Endothelial cell of umbilical vein (primary cell): Measurements from ENCODE around the gene SMARCA2.

Experiments used
- EZH2 ChIP-seq: IDR thresholded peaks from 2 replicates; pipeline ENCODE4 v1.6.1; 2012; ENCODE audit warnings: borderline replicate concordance, low read depth, mild to moderate bottlenecking, moderate library complexity, low read length, inconsistent platforms; ENCODE audit not compliant: severe bottlenecking
- POLR2A ChIP-seq: IDR thresholded peaks from 2 replicates; pipeline ENCODE4 v1.6.1; 2012; ENCODE audit warnings: low read depth, mild to moderate bottlenecking, control low read depth, low read length

- TF ChIP-seq EZH2 (no peak), POLR2A (no peak)
Observed at GRCh38 chr9:2110036-2110435, 94.9 kb downstream of the SMARCA2 start.
